GM23338 (cell line): ENCODE measurements around the gene MAN1A2. TPM values are rescaled to one million over a fixed set of nuclear protein-coding genes. Genes with fewer than 3 reads are reported as not detected.
A peak's percentile ranks its signal among the peaks of the same experiment; 100 is the strongest.

Experiments
- ATAC-seq: fragments of 200-7000 bp; cut with Tn5 transposase; 3 replicates; pipeline ENCODE4 v1.9.1; 2020
- DNase-seq: peaks from one replicate; pipeline ENCODE4 v3.0.0-alpha.2; 2015; ENCODE audit warnings: low spot score
- H2AFZ ChIP-seq: fragments of 200-600 bp; sonication (generic); 2 replicates; pipeline ENCODE4 v1.8.0; 2016; ENCODE audit warnings: antibody characterized with exemption, mild to moderate bottlenecking, moderate library complexity
- H3F3A ChIP-seq: fragments of 200-600 bp; sonication (generic); replicated peaks from 2 replicates; pipeline ENCODE4 v1.8.0; 2017; ENCODE audit warnings: antibody characterized with exemption, mixed run types, low read depth
- H3K27ac ChIP-seq: fragments of 200-600 bp; sonication (generic); 2 replicates; pipeline ENCODE4 v1.6.1; 2016; ENCODE audit warnings: low read depth
- H3K27me3 ChIP-seq: fragments of 200-600 bp; sonication (generic); 2 replicates; pipeline ENCODE4 v1.8.0; 2016; ENCODE audit warnings: mild to moderate bottlenecking, mixed run types, moderate library complexity; ENCODE audit not compliant: insufficient read depth
- H3K36me3 ChIP-seq: fragments of 200-600 bp; sonication (generic); 2 replicates; pipeline ENCODE4 v1.8.0; 2016; ENCODE audit warnings: mild to moderate bottlenecking; ENCODE audit not compliant: insufficient read depth
- H3K4me1 ChIP-seq: fragments of 200-600 bp; sonication (generic); 2 replicates; pipeline ENCODE4 v1.8.0; 2016; ENCODE audit warnings: mild to moderate bottlenecking, moderate library complexity; ENCODE audit not compliant: insufficient read depth
- H3K4me2 ChIP-seq: fragments of 200-600 bp; sonication (generic); 2 replicates; pipeline ENCODE4 v1.7.1; 2017; ENCODE audit warnings: mixed run types
- H3K4me3 ChIP-seq: fragments of 200-600 bp; sonication (generic); 2 replicates; pipeline ENCODE4 v1.6.1; 2016; ENCODE audit warnings: mixed run types
- H3K79me2 ChIP-seq: fragments of 200-600 bp; sonication (generic); replicated peaks from 2 replicates; pipeline ENCODE4 v1.8.0; 2017; ENCODE audit warnings: mild to moderate bottlenecking; ENCODE audit not compliant: insufficient read depth
- H3K9me2 ChIP-seq: fragments of 200-600 bp; sonication (generic); 2 replicates; pipeline ENCODE4 v1.8.0; 2017; ENCODE audit not compliant: insufficient read depth
- H4K20me1 ChIP-seq: fragments of 200-600 bp; sonication (generic); replicated peaks from 2 replicates; pipeline ENCODE4 v1.8.0; 2017; ENCODE audit warnings: mild to moderate bottlenecking; ENCODE audit not compliant: insufficient read depth
- H3K27ac Mint-ChIP-seq: 2 replicates; pipeline ENCODE4 v1.8.0; 2020; ENCODE audit warnings: inconsistent platforms, mild to moderate bottlenecking, moderate library complexity, mixed read lengths
- H3K27me3 Mint-ChIP-seq: 3 replicates; pipeline ENCODE4 v1.8.0; 2022; ENCODE audit warnings: low read depth, mild to moderate bottlenecking, moderate library complexity, mixed read lengths, inconsistent platforms; ENCODE audit not compliant: insufficient read depth, poor library complexity
- H3K36me3 Mint-ChIP-seq: 3 replicates; pipeline ENCODE4 v1.8.0; 2021; ENCODE audit warnings: low read depth, mild to moderate bottlenecking, inconsistent platforms, moderate library complexity, mixed read lengths
- H3K4me1 Mint-ChIP-seq: 3 replicates; pipeline ENCODE4 v1.8.0; 2020; ENCODE audit warnings: mild to moderate bottlenecking, inconsistent platforms, mixed read lengths
- H3K4me3 Mint-ChIP-seq: 3 replicates; pipeline ENCODE4 v1.8.0; 2021; ENCODE audit warnings: moderate library complexity, mild to moderate bottlenecking, inconsistent platforms, mixed read lengths
- H3K9me3 Mint-ChIP-seq: 3 replicates; pipeline ENCODE4 v1.8.0; 2020; ENCODE audit warnings: moderate library complexity, mild to moderate bottlenecking, inconsistent platforms, mixed read lengths
- NANOG ChIP-seq: IDR thresholded peaks from 2 replicates; pipeline ENCODE4 v1.6.1; 2016; ENCODE audit warnings: antibody characterized with exemption, borderline replicate concordance
- POLR2AphosphoS5 ChIP-seq: IDR thresholded peaks from 2 replicates; pipeline ENCODE4 v1.6.1; 2016; ENCODE audit warnings: antibody characterized with exemption, low read depth
- STAT1 ChIP-seq: IDR thresholded peaks from one replicate; pipeline ENCODE4 v1.6.1; 2016; ENCODE audit warnings: antibody characterized with exemption; ENCODE audit not compliant: unreplicated experiment
- ZNF114 ChIP-seq: fragments of 250-450 bp; sonication (Bioruptor Pico); IDR thresholded peaks from 2 replicates; pipeline ENCODE4 v1.5.0; 2020; ENCODE audit warnings: mild to moderate bottlenecking, moderate library complexity
- ZNF462 ChIP-seq: fragments of 250-450 bp; sonication (Bioruptor Pico); IDR thresholded peaks from 2 replicates; pipeline ENCODE4 v1.5.0; 2020; ENCODE audit warnings: mild to moderate bottlenecking, moderate library complexity
- polyA plus RNA-seq: library from polyadenylated mRNA; unstranded; fragments of >200 nt; fragmentation: Nextera tagmentation; extraction: Ambion mirVana; gene quantifications from 2 replicates; pipeline ENCODE4 v1.2.1, GENCODE V29; 2016
- total RNA-seq: library from RNA; depleted of rRNA; stranded (reverse); fragments of >200 nt; shearing (Covaris generic); gene quantifications from 2 replicates; pipeline ENCODE4 v1.2.3, GENCODE V29; 2014
- TF ChIP-seq, protein P1 (sequence below), 2 experiments: fragments of 200-600 bp in 1 of 2; sonication (generic) in 1 of 2; conservative IDR thresholded peaks; 2 replicates each; pipeline versions ENCODE4 v1.5.1 to v1.6.1; 2016 to 2017; ENCODE audit warnings: antibody characterized with exemption in 2 of 2, low read depth in 2 of 2, mild to moderate bottlenecking in 2 of 2, moderate library complexity in 1 of 2

The MAN1A2 gene
- total and polyA plus RNA-seq, 2 experiments from 2014 or later, result 18.6 to 22.2 TPM

DNA sequence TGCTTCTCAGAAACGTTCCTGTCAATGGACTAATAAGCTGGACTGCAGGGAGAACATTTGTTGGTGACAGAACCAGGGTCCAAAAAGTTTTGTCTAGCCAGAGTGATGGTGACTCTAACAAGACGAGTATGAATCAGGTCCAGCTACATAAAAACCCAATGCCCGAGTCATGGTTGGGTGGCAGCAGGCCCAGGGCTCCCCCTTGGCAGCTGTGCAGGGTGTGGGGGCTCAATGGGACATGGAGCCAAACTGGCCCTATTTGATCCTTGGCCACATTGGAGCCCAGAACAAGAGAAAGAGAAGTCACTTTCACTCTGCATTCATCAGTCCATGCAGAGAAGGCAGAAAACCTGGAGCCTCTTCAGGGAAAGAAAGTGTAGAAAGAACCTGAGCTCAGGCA, 200.7 kb downstream of the MAN1A2 start (continued):
- no peak for TF ChIP-seq POLR2AphosphoS5
- TF ChIP-seq NANOG, result no peak
- TF ChIP-seq, protein P1, sequence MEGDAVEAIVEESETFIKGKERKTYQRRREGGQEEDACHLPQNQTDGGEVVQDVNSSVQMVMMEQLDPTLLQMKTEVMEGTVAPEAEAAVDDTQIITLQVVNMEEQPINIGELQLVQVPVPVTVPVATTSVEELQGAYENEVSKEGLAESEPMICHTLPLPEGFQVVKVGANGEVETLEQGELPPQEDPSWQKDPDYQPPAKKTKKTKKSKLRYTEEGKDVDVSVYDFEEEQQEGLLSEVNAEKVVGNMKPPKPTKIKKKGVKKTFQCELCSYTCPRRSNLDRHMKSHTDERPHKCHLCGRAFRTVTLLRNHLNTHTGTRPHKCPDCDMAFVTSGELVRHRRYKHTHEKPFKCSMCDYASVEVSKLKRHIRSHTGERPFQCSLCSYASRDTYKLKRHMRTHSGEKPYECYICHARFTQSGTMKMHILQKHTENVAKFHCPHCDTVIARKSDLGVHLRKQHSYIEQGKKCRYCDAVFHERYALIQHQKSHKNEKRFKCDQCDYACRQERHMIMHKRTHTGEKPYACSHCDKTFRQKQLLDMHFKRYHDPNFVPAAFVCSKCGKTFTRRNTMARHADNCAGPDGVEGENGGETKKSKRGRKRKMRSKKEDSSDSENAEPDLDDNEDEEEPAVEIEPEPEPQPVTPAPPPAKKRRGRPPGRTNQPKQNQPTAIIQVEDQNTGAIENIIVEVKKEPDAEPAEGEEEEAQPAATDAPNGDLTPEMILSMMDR (conservative IDR thresholded peaks at IDR 0.05; ENCODE audit: low read depth in 2 of 2), result no peak

DNA sequence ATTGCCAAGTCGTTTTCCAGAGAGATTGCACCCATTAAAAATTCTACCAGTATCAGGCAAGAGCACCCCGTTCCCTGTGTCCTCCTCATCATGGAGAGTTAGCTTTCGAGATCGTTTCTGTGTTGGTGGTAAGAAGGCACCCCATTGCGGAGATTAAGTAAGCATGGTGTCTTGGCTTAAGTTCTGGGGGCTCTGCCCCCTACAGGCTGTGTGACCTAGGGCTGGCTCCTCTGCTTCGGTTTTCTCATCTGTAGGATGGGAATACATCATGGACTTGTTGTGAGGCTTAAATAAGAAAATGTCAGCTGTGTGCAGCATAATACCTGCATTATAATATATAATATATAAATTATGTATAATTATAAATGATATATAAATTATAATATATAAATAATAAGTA, 201.8 kb downstream of the MAN1A2 start:
- no peak overlapping the region for H3K4me3 Mint-ChIP-seq
- Histone ChIP-seq H4K20me1 (no peaks in the 10 kb centered on the region), H3K4me1 (no peaks in the 10 kb centered on the region), H3K27me3 (no peaks in the 10 kb centered on the region), H3K4me2 (no peak overlapping the region), H3K27ac (no peak overlapping the region), H3K4me3 (no peak overlapping the region), H3K36me3 (no peaks in the 10 kb centered on the region), H2AFZ (no peak overlapping the region), H3K9me2 (no peaks in the 10 kb centered on the region), H3F3A (no peaks in the 10 kb centered on the region), H3K79me2 (no peaks in the 10 kb centered on the region)
- H3K9me3 Mint-ChIP-seq, result no peaks in the 10 kb centered on the region
- DNase-seq (no peak), ATAC-seq (no peak)
- peaks cover under 1% of the 10 kb centered on the region; the same call in 2 of the 3 replicates for H3K4me1 Mint-ChIP-seq
- no peak for TF ChIP-seq ZNF114 (CRISPR knock-in tag)
- no peak for TF ChIP-seq STAT1
- TF ChIP-seq ZNF462, result no peak
- TF ChIP-seq POLR2AphosphoS5, result no peak
- TF ChIP-seq, protein P1 (conservative IDR thresholded peaks at IDR 0.05; ENCODE audit: low read depth in 2 of 2), result peak; percentile 33 to 35
- no peaks in the 10 kb centered on the region for H3K36me3 Mint-ChIP-seq
- H3K27ac Mint-ChIP-seq, result no peak overlapping the region
- peaks cover 3% of the 10 kb centered on the region for H3K27me3 Mint-ChIP-seq
